Central memory CD8-positive, alpha-beta T cell (primary cell): ENCODE results near the gene C1QTNF2.
"Not testable (repeated sequence)": the region's sequence is repeated elsewhere in the genome, so short reads cannot be mapped to it uniquely, and the experiment has no call there.

Experiments used
- ATAC-seq: fragments of 150-1000 bp; cut with Tn5 transposase; replicated peaks from 2 replicates; pipeline ENCODE4 v1.10.0; 2022; ENCODE audit warnings: mild to moderate bottlenecking, moderate FRiP score, moderate number of reproducible peaks; ENCODE audit not compliant: poor library complexity, severe bottlenecking; ENCODE audit errors: extremely low read depth
- DNase-seq, 2 donors: peaks; one replicate each; pipeline ENCODE4 v3.0.0; 2021; ENCODE audit warnings: low spot score in 2 of 2
- H3K27ac Mint-ChIP-seq: one replicate; pipeline ENCODE4 v1.8.0; 2022; ENCODE audit warnings: low read depth, mild to moderate bottlenecking, moderate library complexity, mixed read lengths
- H3K27me3 Mint-ChIP-seq: one replicate; pipeline ENCODE4 v1.8.0; 2022; ENCODE audit warnings: mixed read lengths
- H3K36me3 Mint-ChIP-seq: one replicate; pipeline ENCODE4 v1.8.0; 2022; ENCODE audit warnings: mild to moderate bottlenecking, moderate library complexity, mixed read lengths; ENCODE audit not compliant: insufficient read depth
- H3K4me1 Mint-ChIP-seq: one replicate; pipeline ENCODE4 v1.8.0; 2022; ENCODE audit warnings: mixed read lengths
- H3K4me3 Mint-ChIP-seq: one replicate; pipeline ENCODE4 v1.8.0; 2022; ENCODE audit warnings: mild to moderate bottlenecking, moderate library complexity, mixed read lengths
- H3K9me3 Mint-ChIP-seq: one replicate; pipeline ENCODE4 v1.8.0; 2022; ENCODE audit warnings: mixed read lengths

Gene C1QTNF2

DNA sequence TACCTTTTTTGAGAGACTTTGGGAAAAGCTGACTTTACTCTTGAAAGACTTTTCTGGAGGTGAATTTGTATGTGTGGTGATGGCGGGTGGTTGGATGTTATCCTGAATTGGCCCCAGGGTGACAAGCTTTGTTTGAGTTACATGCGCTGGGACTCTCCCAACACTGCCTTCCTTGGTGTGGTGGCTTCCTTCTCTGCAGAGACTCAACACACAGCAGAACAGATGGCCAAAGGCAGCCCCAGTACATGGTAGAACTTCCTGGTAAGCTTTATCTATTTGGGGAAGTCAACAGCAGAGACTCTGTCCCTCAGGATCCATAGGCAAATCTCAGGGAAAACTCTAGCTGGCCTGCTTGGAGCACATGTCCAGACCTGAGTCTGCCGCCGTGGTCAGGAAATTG, 18.1 kb downstream of the C1QTNF2 start:
- no peak overlapping the region for H3K4me3 Mint-ChIP-seq
- DNase-seq (no peak), ATAC-seq (no peak)
- H3K27me3 Mint-ChIP-seq: peaks cover 11% of the 10 kb centered on the region
- H3K4me1 Mint-ChIP-seq: no peaks in the 10 kb centered on the region
- no peaks in the 10 kb centered on the region for H3K9me3 Mint-ChIP-seq
- no peaks in the 10 kb centered on the region for H3K36me3 Mint-ChIP-seq
- no peak overlapping the region for H3K27ac Mint-ChIP-seq

DNA sequence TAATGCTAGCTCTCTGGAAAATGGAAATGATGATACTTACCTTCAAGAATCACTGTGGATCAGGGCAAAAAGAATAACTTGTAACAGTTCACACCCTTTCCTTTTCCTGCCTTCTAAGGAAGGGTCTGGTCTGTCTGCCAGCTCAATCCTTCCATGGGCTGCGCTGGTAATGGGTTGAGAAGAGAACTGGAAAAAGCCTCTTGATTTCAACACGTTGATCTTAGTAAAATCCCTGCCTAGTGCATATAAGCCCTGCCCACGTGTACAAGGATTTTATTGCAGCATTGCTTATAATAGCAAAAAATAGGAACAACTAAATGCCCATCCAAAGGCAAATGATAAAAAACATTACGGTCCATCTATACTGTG, 20.5 kb downstream of the C1QTNF2 start:
- ATAC-seq: no peak
- no peak overlapping the region for H3K27ac Mint-ChIP-seq

DNA sequence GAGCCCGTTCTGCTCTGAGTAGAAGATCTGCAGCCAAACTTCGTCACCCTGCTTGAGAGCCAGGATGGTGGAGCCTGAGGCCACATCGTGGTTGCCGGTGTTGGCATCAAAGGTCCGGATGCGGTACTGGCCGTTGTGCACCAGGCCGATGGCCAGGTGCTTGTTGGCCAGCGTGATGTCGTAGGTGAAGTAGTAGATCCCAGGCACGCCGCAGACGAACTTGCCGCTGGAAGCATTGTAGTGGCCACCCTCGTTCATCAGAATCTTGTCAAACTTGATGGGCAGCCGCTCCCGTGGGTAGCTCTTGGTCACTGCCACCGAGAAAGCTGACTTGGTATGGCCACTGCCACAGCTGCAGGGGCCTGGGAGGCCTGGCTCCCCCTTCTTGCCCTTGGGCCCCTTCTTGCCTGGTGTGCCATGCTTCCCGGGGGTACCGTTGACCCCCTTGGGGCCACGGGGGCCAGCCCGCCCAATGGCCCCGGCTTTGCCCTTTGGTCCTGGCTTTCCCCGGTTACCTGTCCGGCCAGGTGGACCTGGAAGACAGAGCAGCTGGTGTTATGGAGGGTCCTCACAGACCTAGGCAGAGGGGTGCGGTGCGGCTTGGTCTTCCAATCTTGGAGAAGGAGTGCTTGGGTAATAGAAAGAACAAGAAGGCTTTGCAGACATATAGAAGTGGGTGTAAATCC, 21.0 kb downstream of the C1QTNF2 start:
- no peak for ATAC-seq
- Mint-ChIP-seq H3K9me3 (no peaks in the 10 kb centered on the region), H3K27me3 (peaks cover 8% of the 10 kb centered on the region), H3K27ac (no peak overlapping the region), H3K36me3 (no peaks in the 10 kb centered on the region), H3K4me3 (no peak overlapping the region), H3K4me1 (no peaks in the 10 kb centered on the region)
- DNase-seq: no peak

More for the DNA sequence above, 20.5 kb downstream of the C1QTNF2 start:
- Mint-ChIP-seq H3K27me3 (peaks cover 8% of the 10 kb centered on the region), H3K4me3 (no peak overlapping the region), H3K4me1 (no peaks in the 10 kb centered on the region), H3K36me3 (no peaks in the 10 kb centered on the region), H3K9me3 (no peaks in the 10 kb centered on the region)
- DNase-seq: no peak

DNA sequence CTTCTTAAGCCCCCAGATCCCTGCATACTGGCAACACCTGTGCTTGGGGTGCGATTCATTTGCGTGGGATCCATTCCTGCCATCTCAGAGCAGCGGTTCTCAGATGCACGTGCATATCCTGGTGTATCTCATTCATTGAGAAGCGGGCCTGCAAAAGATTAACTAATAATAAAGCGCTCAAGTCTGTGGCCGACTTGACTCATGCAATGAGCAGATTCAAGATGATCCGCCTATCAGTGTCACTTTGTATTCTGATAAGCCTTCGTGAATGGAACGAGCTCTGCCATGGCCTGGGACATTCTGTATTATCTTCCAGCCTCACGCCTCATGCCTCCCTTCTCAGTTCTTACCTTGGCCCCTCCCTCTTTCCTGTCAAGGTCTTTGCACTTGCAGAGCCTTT, 22.3 kb downstream of the C1QTNF2 start:
- DNase-seq (no peak), ATAC-seq (no peak)
- H3K4me3 Mint-ChIP-seq: no peak overlapping the region
- no peak overlapping the region for H3K27ac Mint-ChIP-seq
- H3K4me1 Mint-ChIP-seq: no peaks in the 10 kb centered on the region
- H3K27me3 Mint-ChIP-seq: peaks cover 2% of the 10 kb centered on the region
- H3K9me3 Mint-ChIP-seq: no peaks in the 10 kb centered on the region
- H3K36me3 Mint-ChIP-seq: no peaks in the 10 kb centered on the region

DNA sequence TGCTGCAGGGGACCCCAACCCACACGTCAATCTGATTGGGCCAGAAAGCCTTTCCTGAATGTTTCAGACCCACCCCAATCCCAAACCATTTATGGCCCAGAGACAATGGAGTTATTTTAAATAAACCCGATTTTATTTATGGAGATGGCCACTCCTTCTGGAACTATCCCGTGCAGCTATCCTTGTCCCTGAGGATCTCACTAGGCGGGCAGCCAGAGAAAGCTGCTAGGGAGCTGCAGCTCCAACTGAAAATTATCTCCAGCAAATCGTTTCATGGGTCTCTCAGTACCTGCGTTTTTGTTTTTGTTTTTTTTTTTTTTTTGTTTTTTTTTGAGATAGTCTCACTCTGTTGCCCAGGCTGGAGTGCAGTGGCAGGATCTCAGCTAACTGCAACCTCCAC, 23.0 kb downstream of the C1QTNF2 start:
- DNase-seq (no peak), ATAC-seq (no peak)
- Mint-ChIP-seq H3K27me3 (no peaks in the 10 kb centered on the region), H3K4me3 (no peak overlapping the region), H3K27ac (no peak overlapping the region), H3K9me3 (no peaks in the 10 kb centered on the region), H3K36me3 (no peaks in the 10 kb centered on the region), H3K4me1 (no peaks in the 10 kb centered on the region)

DNA sequence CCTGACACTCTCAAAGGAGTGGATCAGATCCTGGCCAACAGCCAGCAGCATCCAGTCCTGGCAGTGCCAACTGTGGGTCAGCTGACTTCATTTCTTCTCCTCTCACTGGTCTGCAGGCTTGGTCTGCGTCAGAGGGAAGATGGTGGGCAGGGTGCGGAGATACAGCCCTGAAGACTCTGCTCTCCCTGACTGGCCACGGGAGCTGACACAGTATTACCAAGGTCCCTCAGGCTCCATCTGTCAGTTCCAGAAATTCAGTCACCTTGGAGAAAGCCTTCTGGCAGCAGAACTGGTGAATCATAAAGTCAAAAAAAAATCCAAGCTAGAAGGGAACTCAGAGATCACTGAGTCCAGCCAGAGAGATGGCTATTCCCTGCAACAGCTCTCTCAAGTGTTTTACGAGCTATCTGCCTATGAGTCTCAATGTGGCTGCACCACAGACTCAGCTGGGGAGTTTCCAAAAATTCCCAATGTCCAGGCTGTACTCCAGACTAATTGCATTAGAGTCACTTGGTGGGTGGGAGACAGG, 27.9 kb downstream of the C1QTNF2 start:
- H3K27ac Mint-ChIP-seq: no peak overlapping the region
- H3K4me1 Mint-ChIP-seq: no peaks in the 10 kb centered on the region
- H3K36me3 Mint-ChIP-seq: no peaks in the 10 kb centered on the region
- DNase-seq (no peak), ATAC-seq (no peak)
- H3K4me3 Mint-ChIP-seq: no peak overlapping the region
- H3K9me3 Mint-ChIP-seq: no peaks in the 10 kb centered on the region
- no peaks in the 10 kb centered on the region for H3K27me3 Mint-ChIP-seq

DNA sequence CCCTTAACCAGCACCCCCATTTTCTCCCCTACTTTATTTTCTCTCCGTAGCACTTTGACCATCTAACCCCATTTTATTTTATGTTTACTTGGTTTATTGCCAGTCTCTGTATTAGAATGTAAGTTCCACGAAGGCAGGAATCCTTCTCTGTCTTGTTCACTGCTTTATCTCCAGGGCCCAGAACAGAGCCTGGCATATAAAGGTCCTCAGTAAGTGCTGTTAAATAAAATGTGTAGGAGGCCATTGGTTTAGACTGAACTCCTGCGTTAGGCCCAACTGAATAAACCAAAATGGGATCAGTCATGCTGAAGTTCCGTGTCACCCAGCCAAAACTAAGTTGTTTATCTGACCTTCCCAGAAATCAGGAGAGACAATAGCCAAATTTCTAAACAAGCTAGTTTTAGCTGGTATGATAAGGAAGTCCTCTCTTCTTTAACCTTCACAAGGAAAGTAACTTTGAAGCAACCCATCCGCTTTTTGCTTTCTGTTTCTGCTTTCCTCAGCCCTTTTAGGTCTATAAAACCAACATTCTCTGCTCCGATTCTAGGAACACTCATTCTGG, 29.0 kb downstream of the C1QTNF2 start:
- Mint-ChIP-seq H3K27me3 (no peaks in the 10 kb centered on the region), H3K27ac (no peak overlapping the region), H3K36me3 (no peaks in the 10 kb centered on the region), H3K9me3 (no peaks in the 10 kb centered on the region), H3K4me3 (no peak overlapping the region), H3K4me1 (no peaks in the 10 kb centered on the region)
- no peak for ATAC-seq
- DNase-seq: no peak

DNA sequence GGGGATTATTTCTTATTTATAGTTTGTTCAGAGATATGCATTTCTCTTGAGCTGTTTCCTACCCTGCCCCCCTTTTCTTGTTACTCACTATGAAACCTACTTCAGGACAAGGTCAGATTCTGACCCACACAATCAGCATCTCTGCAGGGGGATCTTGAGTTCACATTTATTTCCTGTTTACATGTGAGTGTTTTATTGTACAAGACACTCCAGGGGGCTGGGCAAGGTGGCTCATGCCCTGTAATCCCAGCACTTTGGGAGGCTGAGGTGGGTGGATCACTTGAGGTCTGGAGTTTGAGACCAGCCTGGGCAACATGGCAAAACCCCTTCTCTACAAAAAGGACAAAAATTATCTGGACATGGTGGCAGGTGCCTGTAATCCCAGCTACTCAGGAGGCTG, 29.9 kb downstream of the C1QTNF2 start:
- H3K36me3 Mint-ChIP-seq, H3K9me3 Mint-ChIP-seq, H3K27ac Mint-ChIP-seq, ATAC-seq, H3K4me3 Mint-ChIP-seq, H3K27me3 Mint-ChIP-seq, H3K4me1 Mint-ChIP-seq, DNase-seq: not testable (repeated sequence)

DNA sequence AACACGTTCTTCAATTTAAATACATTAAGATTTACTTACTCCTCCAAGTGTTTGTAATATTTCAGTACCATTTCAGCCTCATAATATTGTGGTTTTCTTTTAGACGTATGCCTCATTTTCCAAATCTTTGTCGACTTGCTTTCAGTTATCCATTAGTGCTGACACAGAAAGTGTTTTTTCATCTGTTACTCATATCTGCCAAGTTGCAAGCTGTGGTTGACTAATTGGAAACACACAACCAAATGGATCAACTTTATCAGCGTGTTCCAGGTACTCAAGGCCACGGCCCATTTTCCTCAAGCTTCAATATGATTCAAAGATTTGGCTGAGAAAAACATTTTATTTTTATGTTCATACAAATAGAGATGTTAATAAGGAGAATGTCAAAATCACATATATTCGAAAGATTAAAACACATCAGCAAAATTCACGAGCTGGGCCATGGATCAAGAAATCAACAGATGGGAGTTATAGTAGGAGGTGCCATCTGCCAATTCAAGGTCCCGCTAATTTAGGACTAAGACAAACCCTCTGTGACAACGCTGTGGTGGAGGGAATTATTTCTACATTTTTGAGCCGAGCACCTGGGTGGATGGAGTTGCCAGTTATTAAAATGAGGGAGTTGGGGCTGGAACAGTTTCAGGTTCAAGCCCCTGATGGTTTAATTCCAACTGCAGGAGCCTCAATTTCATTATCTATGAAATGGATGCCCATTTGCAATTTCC, 30.9 kb downstream of the C1QTNF2 start:
- no peaks in the 10 kb centered on the region for H3K36me3 Mint-ChIP-seq
- ATAC-seq: no peak
- H3K9me3 Mint-ChIP-seq: no peaks in the 10 kb centered on the region
- no peaks in the 10 kb centered on the region for H3K4me1 Mint-ChIP-seq
- H3K27ac Mint-ChIP-seq: no peak overlapping the region
- H3K4me3 Mint-ChIP-seq: no peak overlapping the region
- DNase-seq: no peak
- no peaks in the 10 kb centered on the region for H3K27me3 Mint-ChIP-seq

DNA sequence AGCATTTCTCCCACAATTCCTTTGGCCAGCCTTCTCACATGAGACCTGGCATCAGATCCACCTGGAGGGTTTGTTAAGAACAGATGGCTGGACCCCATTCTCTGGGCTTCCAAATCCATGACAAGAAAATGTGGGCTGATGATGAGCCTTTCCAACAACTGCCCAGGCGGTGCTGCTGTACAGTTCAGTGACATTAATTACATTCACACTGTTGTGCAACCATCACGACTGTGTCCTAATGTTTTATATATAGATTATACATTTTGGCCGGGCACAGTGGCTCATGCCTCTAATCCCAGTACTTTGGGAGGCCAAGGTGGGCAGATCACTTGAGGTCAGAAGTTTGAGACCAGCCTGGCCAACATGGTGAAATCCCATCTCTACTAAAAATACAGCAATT, 35.7 kb downstream of the C1QTNF2 start:
- H3K4me3 Mint-ChIP-seq, H3K27ac Mint-ChIP-seq, H3K9me3 Mint-ChIP-seq, H3K36me3 Mint-ChIP-seq, DNase-seq, H3K4me1 Mint-ChIP-seq, ATAC-seq: not testable (repeated sequence)
- peaks cover 11% of the 10 kb centered on the region for H3K27me3 Mint-ChIP-seq

DNA sequence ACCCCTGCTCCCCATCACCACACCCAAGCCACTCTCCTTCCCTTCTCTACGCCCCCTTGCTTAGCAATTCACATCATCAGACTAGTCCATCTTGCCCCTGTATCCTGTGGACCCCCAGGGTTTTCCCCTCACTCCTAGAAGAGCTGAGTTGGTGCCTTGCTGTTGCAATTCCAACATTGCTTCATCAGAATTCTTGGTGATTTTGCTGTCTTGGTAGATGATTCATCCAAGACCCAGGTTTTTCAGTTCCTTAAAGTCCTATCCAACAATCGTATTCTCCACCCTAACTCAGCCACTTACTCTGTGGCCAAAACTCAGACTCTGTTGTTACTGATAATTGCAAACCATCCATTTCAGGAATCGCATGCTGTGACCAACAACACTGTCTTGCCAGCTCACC, 36.7 kb downstream of the C1QTNF2 start:
- no peaks in the 10 kb centered on the region for H3K9me3 Mint-ChIP-seq
- no peak for ATAC-seq
- DNase-seq: no peak
- no peak overlapping the region for H3K27ac Mint-ChIP-seq
- no peaks in the 10 kb centered on the region for H3K36me3 Mint-ChIP-seq
- peaks cover 11% of the 10 kb centered on the region for H3K27me3 Mint-ChIP-seq
- no peaks in the 10 kb centered on the region for H3K4me1 Mint-ChIP-seq
- no peak overlapping the region for H3K4me3 Mint-ChIP-seq

DNA sequence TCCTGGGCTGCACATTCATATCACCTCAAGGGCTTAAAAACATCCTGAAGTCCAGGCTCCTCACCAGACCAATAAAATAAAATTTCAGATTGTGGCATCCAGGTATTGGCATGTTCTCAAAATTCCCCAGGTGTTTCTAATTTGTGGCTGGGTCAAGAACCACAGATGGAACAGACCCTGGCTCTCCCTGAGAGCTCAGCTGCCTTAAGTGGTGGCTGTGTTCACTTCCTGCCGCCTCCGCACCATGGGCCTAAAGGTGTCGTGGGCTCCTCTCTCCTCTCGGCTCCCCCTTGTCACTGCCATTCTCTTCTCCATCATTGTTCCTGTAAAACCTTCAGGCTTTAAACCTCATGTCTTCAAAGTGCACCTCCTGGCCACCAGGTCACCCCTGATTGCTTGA, 40.2 kb downstream of the C1QTNF2 start:
- Mint-ChIP-seq H3K27me3 (peaks cover 25% of the 10 kb centered on the region), H3K4me3 (no peak overlapping the region), H3K9me3 (no peaks in the 10 kb centered on the region), H3K27ac (no peak overlapping the region), H3K36me3 (no peaks in the 10 kb centered on the region), H3K4me1 (no peaks in the 10 kb centered on the region)
- DNase-seq (no peak), ATAC-seq (no peak)

DNA sequence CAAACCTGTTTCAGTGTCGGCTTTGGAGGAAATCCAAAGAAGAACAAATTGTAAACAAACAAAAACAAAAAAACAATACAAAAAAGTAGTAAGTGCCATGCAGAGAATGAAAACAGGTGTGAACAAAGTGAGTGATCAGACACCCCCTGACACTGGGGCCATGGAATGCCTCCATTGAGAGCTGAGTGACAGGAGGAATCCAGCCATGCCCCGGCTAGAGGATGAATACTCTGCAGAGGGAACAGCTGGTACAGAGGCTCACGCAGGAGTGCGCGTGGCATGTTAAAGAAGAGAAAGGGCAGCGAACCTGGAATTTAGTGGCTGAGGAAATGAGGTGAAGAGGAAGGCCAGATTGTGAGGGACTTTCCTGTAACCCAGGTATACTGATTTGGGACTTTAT, 42.6 kb downstream of the C1QTNF2 start:
- H3K27me3 Mint-ChIP-seq: peaks cover 23% of the 10 kb centered on the region
- no peaks in the 10 kb centered on the region for H3K4me1 Mint-ChIP-seq
- no peaks in the 10 kb centered on the region for H3K9me3 Mint-ChIP-seq
- no peak overlapping the region for H3K27ac Mint-ChIP-seq
- H3K36me3 Mint-ChIP-seq: no peaks in the 10 kb centered on the region
- ATAC-seq: no peak
- DNase-seq: no peak
- H3K4me3 Mint-ChIP-seq: no peak overlapping the region
